DOHH2 (cell line): Measurements from ENCODE around the gene SLAMF7.
A peak's percentile ranks its signal among the peaks of the same experiment; 100 is the strongest.
"Not testable (repeated sequence)": the region's sequence is repeated elsewhere in the genome, so short reads cannot be mapped to it uniquely, and the experiment has no call there.

Experiments used
- H3F3A ChIP-seq: fragments of 200-600 bp; sonication (generic), shearing (Covaris generic); 2 replicates; pipeline ENCODE4 v1.6.0; 2016; ENCODE audit warnings: antibody characterized with exemption, mild to moderate bottlenecking; ENCODE audit not compliant: control insufficient read depth, insufficient read depth
- H3K27ac ChIP-seq: fragments of 200-600 bp; sonication (generic); 2 replicates; pipeline ENCODE4 v1.5.1; 2014; ENCODE audit warnings: low read depth, mild to moderate bottlenecking, low read length, moderate library complexity
- H3K27me3 ChIP-seq: fragments of 200-600 bp; sonication (generic); 2 replicates; pipeline ENCODE4 v1.6.1; 2014; ENCODE audit warnings: mild to moderate bottlenecking, low read length, mixed read lengths; ENCODE audit not compliant: control insufficient read depth
- H3K36me3 ChIP-seq: fragments of 200-600 bp; sonication (generic); 2 replicates; pipeline ENCODE4 v1.6.1; 2014; ENCODE audit warnings: mild to moderate bottlenecking, low read length, moderate library complexity, mixed read lengths; ENCODE audit not compliant: control insufficient read depth
- H3K4me1 ChIP-seq: fragments of 200-600 bp; sonication (generic); 2 replicates; pipeline ENCODE4 v1.6.1; 2014; ENCODE audit warnings: mild to moderate bottlenecking, low read length, mixed read lengths; ENCODE audit not compliant: control insufficient read depth
- H3K4me2 ChIP-seq: fragments of 200-600 bp; sonication (generic); 2 replicates; pipeline ENCODE4 v1.6.0; 2014; ENCODE audit warnings: mild to moderate bottlenecking, low read length, moderate library complexity
- H3K4me3 ChIP-seq: fragments of 200-600 bp; sonication (generic); 2 replicates; pipeline ENCODE4 v1.5.1; 2014; ENCODE audit warnings: mild to moderate bottlenecking, low read length, mixed read lengths
- H3K79me2 ChIP-seq: fragments of 200-600 bp; sonication (generic); 2 replicates; pipeline ENCODE4 v1.6.1; 2014; ENCODE audit warnings: mild to moderate bottlenecking, low read length, mixed read lengths; ENCODE audit not compliant: control insufficient read depth
- H3K9me2 ChIP-seq: fragments of 200-600 bp; sonication (generic); replicated peaks from 2 replicates; pipeline ENCODE4 v1.6.1; 2014; ENCODE audit warnings: mild to moderate bottlenecking, low read length, mixed read lengths; ENCODE audit not compliant: control insufficient read depth
- H3K9me3 ChIP-seq: fragments of 200-600 bp; sonication (generic); 2 replicates; pipeline ENCODE4 v1.6.1; 2014; ENCODE audit warnings: antibody characterized with exemption, low read length, mixed read lengths; ENCODE audit not compliant: control insufficient read depth, insufficient read depth
- H4K20me1 ChIP-seq: fragments of 200-600 bp; sonication (generic); 2 replicates; pipeline ENCODE4 v1.6.0; 2014; ENCODE audit warnings: low read depth, mild to moderate bottlenecking, antibody characterized with exemption, low read length, moderate library complexity; ENCODE audit not compliant: control insufficient read depth, insufficient read depth
- CTCF ChIP-seq: fragments of 200-600 bp; sonication (generic); IDR thresholded peaks from one replicate; pipeline ENCODE4 v1.5.1; 2014; ENCODE audit warnings: antibody characterized with exemption, mild to moderate bottlenecking, low read depth, low read length; ENCODE audit not compliant: poor library complexity, severe bottlenecking
- EZH2phosphoT487 ChIP-seq: fragments of 200-600 bp; sonication (generic); IDR thresholded peaks from 2 replicates; pipeline ENCODE4 v1.6.1; 2017; ENCODE audit warnings: borderline replicate concordance, mild to moderate bottlenecking, antibody characterized with exemption, low read length, moderate library complexity, mixed read lengths

SLAMF7 gene

GRCh38 chr1:160739098-160739511 lies at the start of gene SLAMF7:
TSS of gene SLAMF7 (plus strand) at chr1:160739247. CDS start at chr1:160739302, 55 bp downstream.
- Histone ChIP-seq H3F3A (0 out of 2 replicates have a peak, but pooled peaks cover 3% of the 10 kb centered on the region), H3K27me3 (peaks cover 30% of the 10 kb centered on the region), H3K4me3 (no peak within 1 kb of the TSS), H3K79me2 (no peaks in the 10 kb centered on the region), H3K9me3 (peaks cover 6% of the 10 kb centered on the region), H3K9me2 (no peaks in the 10 kb centered on the region), H4K20me1 (no peaks in the 10 kb centered on the region), H3K36me3 (no peaks in the 10 kb centered on the region), H3K4me1 (peaks cover 16% of the 10 kb centered on the region), H3K27ac (no peak within 1 kb of the TSS), H3K4me2 (no peak within 1 kb of the TSS)
- TF ChIP-seq EZH2phosphoT487 (no peak), CTCF (no peak)

GRCh38 chr1:160692390-160692789 lies 46.7 kb upstream of the SLAMF7 start:
- H3K4me1 ChIP-seq, H4K20me1 ChIP-seq, H3F3A ChIP-seq, H3K9me3 ChIP-seq, H3K4me2 ChIP-seq, H3K79me2 ChIP-seq, H3K27ac ChIP-seq, H3K36me3 ChIP-seq, H3K4me3 ChIP-seq, H3K9me2 ChIP-seq, H3K27me3 ChIP-seq: not testable (repeated sequence)
- TF ChIP-seq CTCF, result peak; percentile 51

GRCh38 chr1:160702100-160702499 lies 36.9 kb upstream of the SLAMF7 start:
- Histone ChIP-seq H3K79me2 (no peaks in the 10 kb centered on the region), H4K20me1 (no peaks in the 10 kb centered on the region), H3K4me3 (no peak overlapping the region), H3K27ac (no peak overlapping the region), H3F3A (0 out of 2 replicates have a peak, but pooled peaks cover 3% of the 10 kb centered on the region), H3K9me2 (no peaks in the 10 kb centered on the region), H3K27me3 (no peaks in the 10 kb centered on the region), H3K4me2 (no peak overlapping the region), H3K36me3 (no peaks in the 10 kb centered on the region), H3K9me3 (no peaks in the 10 kb centered on the region), H3K4me1 (peaks cover 9% of the 10 kb centered on the region)
- no peak for TF ChIP-seq CTCF
- no peak for TF ChIP-seq EZH2phosphoT487

- TF ChIP-seq EZH2phosphoT487, result no peak
- no peak for TF ChIP-seq CTCF
- Histone ChIP-seq H3K79me2 (no peaks in the 10 kb centered on the region), H3K36me3 (no peaks in the 10 kb centered on the region), H3F3A (0 out of 2 replicates have a peak, but pooled peaks cover 3% of the 10 kb centered on the region), H3K27me3 (no peaks in the 10 kb centered on the region), H3K9me2 (no peaks in the 10 kb centered on the region), H3K4me2 (no peak overlapping the region), H4K20me1 (no peaks in the 10 kb centered on the region), H3K4me1 (peaks cover 31% of the 10 kb centered on the region), H3K4me3 (no peak overlapping the region), H3K9me3 (no peaks in the 10 kb centered on the region), H3K27ac (no peak overlapping the region)
These were observed 34.8 kb upstream of the SLAMF7 start for GRCh38 chr1:160704250-160704649.

- H3K79me2 ChIP-seq, H3K9me3 ChIP-seq, H4K20me1 ChIP-seq, H3K4me2 ChIP-seq, H3K36me3 ChIP-seq, H3K27ac ChIP-seq, H3K9me2 ChIP-seq, H3F3A ChIP-seq, H3K27me3 ChIP-seq, H3K4me3 ChIP-seq: not testable (repeated sequence)
- peaks cover 41% of the 10 kb centered on the region for H3K4me1 ChIP-seq
These were observed 33.8 kb upstream of the SLAMF7 start for GRCh38 chr1:160705212-160705621.
